NCI-H128 (cell line): ENCODE data around the gene SMIM13.

Source experiments
- DNase-seq: peaks from one replicate; lab custom pipeline; 2025; ENCODE audit not compliant: unreplicated experiment; lab: John Stamatoyannopoulos, UW

Gene SMIM13

GRCh38 chr6:11151488-11151887 lies 57.9 kb downstream of the SMIM13 start:
- DNase-seq = no peak

GRCh38 chr6:11152581-11152980 lies 58.9 kb downstream of the SMIM13 start:
- DNase-seq = no peak

GRCh38 chr6:11153447-11153846 lies 59.8 kb downstream of the SMIM13 start:
- no peak for DNase-seq

- no peak for DNase-seq
Measured at GRCh38 chr6:11155589-11155988, 62.0 kb downstream of the SMIM13 start.

- no peak for DNase-seq
Measured at GRCh38 chr6:11160199-11160598, 66.6 kb downstream of the SMIM13 start.

- DNase-seq = no peak
Measured at GRCh38 chr6:11161031-11161956, 67.7 kb downstream of the SMIM13 start.

- no peak for DNase-seq
Measured at GRCh38 chr6:11162262-11162661, 68.6 kb downstream of the SMIM13 start.

GRCh38 chr6:11163932-11164331 lies 70.3 kb downstream of the SMIM13 start:
- no peak for DNase-seq

- DNase-seq = no peak
Measured at GRCh38 chr6:11164717-11165646, 71.3 kb downstream of the SMIM13 start.

GRCh38 chr6:11166948-11167347 lies 73.3 kb downstream of the SMIM13 start:
- no peak for DNase-seq

GRCh38 chr6:11168091-11168635 lies 74.5 kb downstream of the SMIM13 start:
- no peak for DNase-seq

GRCh38 chr6:11171952-11172351 lies 78.3 kb downstream of the SMIM13 start:
- no peak for DNase-seq

GRCh38 chr6:11172501-11173327 lies 79.1 kb downstream of the SMIM13 start:
- DNase-seq = peak; percentile 2

- DNase-seq = no peak
Measured at GRCh38 chr6:11174242-11174611, 80.6 kb downstream of the SMIM13 start.

GRCh38 chr6:11177271-11177670 lies 83.6 kb downstream of the SMIM13 start:
- no peak for DNase-seq

- no peak for DNase-seq
Measured at GRCh38 chr6:11179088-11179418, 85.4 kb downstream of the SMIM13 start.

GRCh38 chr6:11179419-11180202 lies 86.0 kb downstream of the SMIM13 start:
- no peak for DNase-seq

- no peak for DNase-seq
Measured at GRCh38 chr6:11181478-11182136, 88.0 kb downstream of the SMIM13 start.

- no peak for DNase-seq
Measured at GRCh38 chr6:11183761-11184362, 90.2 kb downstream of the SMIM13 start.
